Muscle of arm (tissue), 12 donors: ENCODE results near the gene PLCG2. TPM values are rescaled to one million over a fixed set of nuclear protein-coding genes. Genes with fewer than 3 reads are reported as not detected.
A peak's percentile ranks its signal among the peaks of the same experiment; 100 is the strongest.
"Not testable (repeated sequence)": the region's sequence is repeated elsewhere in the genome, so short reads cannot be mapped to it uniquely, and the experiment has no call there.

ENCODE experiments used
- DNase-seq: peaks from one replicate; pipeline ENCODE4 v3.0.0-alpha.2; 2013
- polyA plus RNA-seq, 12 donors: library from polyadenylated mRNA; unstranded; fragments of 120-200 nt; gene quantifications; one replicate each; pipeline ENCODE4 v1.2.1, GENCODE V29; 2013; ENCODE audit not compliant: insufficient read length in 12 of 12

The PLCG2 gene
- polyA plus RNA-seq, 12 donors = 5.2 to 11.9 (median 6.8) TPM; not detected in 2

DNA sequence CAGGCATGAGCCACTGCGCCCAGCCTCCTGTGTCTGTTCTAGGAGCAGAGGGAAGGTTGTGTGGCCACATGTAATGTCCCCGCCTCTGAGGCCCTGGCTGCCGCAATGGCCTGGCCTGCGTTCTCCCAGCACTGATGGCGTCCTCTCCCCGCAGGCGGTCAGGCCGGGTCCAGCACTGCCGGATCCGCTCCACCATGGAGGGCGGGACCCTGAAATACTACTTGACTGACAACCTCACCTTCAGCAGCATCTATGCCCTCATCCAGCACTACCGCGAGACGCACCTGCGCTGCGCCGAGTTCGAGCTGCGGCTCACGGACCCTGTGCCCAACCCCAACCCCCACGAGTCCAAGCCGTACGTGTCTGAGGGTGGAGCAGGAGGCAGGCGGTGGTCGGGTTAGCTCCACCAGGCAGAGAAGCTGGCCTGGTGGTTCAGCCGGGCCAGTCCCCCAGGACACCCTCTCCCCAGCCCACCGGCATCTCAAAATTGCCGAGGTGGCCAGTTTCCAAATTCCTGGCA, 131.3 kb downstream of the PLCG2 start:
- no peak for DNase-seq

DNA sequence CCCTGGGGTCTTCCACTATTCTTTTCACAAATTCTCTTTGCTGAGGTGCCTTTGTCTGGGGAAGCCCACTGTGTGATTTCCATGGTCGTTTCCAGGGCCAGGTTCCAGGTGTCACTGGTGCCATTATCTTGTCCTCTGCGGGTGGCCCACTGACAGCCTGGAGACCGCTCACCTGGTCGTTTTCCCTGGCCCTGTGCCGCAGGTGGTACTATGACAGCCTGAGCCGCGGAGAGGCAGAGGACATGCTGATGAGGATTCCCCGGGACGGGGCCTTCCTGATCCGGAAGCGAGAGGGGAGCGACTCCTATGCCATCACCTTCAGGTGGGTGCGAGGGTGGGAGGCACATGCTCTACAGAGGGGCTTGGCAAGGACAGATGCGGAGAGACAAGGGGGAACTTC, 133.3 kb downstream of the PLCG2 start:
- no peak for DNase-seq

DNA sequence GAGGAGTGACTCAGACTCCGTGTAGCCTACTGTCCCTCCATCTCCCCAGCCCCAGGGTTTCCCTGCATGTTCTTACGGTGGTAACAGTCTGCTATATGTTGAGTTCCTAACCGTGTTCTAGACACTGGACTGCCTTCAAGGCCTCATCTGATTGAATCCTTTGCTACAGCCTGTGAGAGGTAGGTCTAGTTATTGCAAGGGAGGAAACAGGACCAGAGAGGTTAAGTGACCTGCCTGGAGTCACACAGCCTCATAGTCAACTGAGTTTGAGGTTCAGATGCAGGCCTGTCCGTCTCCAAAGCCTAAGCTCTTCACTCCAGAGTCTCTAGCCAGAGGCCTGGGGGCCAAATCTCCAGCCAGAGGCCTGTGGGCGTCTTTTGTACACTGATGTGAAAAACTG, 134.1 kb downstream of the PLCG2 start:
- DNase-seq = no peak

DNA sequence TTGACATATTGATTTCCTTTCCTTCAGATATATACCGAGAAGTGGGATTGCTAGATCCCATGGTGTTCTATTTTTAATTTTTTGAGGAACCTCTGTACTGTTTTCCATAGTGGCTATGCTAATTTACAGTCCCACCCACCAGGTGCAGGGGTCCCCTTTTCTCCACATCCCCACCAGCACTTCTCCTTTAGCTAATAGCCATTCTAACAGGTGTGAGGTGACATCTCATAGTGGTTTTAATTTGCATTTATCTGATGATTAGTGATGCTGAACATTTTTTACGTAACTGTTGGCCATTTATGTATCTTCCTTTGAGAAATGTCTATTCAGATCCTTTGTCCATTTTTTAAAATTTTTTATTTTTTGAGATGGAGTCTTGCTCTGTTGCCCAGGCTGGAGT, 138.3 kb downstream of the PLCG2 start:
- DNase-seq = no peak

DNA sequence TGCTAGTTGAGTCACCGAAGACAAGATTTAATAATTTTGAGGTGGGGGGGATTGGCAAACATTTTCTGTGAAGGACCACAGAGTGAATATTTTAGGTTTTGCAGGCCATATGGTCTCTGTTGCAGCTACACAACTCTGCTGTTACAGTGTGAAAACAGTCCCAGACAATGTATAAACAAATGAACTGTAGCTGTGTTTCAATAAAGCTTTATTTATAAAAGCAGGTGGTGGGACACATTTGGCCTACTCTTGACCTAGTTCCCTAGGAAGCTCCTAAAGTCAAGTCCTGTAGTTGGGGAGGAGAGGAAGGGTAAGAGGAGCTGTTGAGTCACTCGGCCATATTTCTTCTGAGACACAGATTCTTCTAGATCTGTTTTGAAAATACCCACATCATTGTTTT, 139.8 kb downstream of the PLCG2 start:
- DNase-seq = no peak

DNA sequence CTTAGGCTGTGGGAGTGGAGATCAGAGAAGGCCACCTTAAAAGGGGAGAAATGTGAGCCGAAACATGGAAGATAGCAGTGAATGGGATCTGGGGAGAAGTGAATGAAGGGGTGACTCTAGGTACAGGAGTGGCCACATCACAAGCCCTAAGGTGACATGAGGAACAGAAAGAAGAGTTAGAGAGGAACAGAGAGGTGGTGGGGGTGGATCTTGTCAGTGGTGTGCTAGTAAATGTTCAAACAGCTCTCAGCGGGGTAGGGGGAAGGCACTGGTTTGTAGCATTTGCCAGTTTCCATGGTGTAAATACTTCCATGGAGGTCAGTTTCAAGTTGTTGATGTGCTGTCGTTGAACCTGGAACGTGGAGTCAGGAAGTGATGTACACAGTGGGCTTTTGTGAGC, 141.4 kb downstream of the PLCG2 start:
- DNase-seq = no peak

DNA sequence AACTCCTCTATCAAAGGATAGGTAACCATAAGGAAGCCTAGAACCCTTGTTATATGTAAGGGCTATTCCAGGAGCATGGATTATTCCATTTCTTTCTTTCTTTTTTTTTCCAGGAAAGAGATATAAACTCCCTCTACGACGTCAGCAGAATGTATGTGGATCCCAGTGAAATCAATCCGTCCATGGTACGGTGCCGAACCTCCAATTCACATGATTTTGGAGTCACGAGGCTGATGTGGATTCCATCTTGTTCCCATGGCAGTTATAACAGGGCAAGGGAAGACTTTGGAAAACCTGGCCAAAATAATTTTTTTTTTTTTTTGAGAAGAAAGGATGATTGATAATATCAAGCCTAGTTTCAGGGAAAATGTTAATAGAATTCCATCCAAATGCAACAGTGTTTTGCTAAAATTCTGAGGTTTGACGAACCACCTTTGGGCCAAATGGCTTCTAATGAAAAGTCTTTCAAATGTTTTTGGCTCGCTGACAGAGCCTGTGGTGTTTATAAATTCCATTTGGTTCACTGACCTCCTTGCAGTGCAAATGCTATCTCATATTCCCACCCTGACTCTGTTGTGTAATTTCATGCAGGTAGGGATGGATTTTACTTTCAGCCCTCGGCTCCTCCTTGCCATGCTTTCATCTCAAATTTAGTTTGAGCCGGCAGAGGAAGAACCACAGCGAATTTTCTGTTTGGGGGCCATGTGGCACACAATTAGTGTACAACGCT, 142.2 kb downstream of the PLCG2 start:
- DNase-seq = peak; percentile 45

DNA sequence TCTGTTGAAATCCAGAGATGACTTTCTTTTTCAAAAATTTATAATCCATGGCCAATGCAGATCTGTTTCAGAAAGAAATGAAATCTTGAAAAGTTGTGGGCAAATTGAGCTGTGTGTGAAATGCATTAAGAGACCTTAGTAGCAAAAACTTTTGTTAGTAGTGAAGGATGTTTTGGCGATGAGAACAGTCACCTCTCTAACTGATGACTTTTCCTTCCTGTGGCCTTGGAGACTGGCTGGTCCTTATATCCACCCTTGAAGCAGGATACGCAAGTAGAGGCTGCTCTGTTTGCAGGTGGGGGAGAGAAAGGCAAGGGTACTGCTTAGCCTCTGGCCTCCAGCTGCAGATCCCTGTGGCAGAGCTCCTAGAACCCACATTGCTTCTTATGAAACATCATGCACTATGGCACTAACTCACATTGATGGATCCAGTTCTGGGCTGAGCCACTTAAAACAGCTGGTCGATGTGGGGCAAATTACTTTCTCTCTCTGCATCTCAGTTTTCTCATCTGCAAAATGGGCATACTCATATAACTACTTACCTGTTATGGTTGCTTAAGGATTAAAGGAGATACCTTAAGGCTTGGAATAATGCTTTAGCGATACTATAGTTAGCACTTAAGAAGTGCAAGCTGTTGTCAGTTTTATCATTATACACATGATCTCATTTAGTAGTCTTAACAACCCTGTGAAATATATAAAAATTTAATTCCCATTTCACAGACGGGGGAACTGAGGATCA, 142.9 kb downstream of the PLCG2 start:
- peak; percentile 20 for DNase-seq

DNA sequence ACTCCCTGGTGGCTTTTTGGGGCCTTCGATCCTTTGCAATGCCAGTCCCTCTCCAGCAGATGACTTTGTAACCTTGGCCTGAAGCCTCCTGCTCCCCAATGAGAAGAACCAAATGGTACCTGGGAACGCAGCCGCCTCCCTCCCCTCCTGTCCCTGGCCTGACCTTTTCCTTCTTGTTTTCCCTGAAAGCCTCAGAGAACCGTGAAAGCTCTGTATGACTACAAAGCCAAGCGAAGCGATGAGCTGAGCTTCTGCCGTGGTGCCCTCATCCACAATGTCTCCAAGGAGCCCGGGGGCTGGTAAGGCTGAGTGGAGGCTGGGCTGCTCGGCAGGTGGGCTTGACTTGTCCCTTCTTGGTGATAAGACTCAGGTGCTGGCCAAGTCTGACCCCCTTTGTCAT, 144.2 kb downstream of the PLCG2 start:
- no peak for DNase-seq

DNA sequence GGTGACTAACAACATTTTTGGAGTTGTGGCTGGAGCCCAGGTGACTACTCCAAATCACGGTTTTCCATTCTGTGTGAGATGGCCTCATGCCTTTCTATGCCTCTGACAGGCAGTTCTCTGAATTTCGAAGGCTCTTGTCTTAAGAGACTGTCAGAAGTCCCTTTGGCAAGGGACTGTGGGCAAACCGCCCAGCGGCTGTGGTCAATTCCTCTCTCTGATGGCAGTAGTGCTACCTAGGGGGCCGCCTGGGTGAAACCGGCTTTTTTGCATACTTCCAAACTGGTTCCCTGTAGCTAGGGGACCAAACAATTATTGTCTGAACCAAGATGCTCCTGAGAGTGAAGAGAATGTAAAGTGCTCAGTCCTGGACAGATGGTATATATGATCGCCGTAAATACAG, 145.9 kb downstream of the PLCG2 start:
- DNase-seq = no peak

DNA sequence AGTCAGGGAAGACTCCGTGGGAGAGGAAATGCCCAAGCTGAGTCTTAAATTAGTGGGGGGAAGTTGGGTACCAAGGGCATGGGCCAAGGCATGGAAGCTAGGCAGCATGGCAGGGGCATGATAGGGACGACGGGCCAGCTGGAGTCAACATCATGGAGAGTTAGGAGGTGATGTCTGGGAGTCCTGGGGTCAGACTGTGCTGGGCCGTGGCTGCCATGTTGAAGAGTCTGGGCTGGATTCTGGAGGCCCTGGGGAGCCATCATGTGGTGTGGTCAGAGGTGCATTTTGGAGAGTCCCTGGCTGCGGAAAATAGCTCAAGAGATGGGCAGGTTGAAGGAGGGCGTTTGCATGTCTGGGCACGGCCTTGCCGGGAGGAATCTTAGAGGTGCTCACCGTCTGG, 146.9 kb downstream of the PLCG2 start:
- no peak for DNase-seq

DNA sequence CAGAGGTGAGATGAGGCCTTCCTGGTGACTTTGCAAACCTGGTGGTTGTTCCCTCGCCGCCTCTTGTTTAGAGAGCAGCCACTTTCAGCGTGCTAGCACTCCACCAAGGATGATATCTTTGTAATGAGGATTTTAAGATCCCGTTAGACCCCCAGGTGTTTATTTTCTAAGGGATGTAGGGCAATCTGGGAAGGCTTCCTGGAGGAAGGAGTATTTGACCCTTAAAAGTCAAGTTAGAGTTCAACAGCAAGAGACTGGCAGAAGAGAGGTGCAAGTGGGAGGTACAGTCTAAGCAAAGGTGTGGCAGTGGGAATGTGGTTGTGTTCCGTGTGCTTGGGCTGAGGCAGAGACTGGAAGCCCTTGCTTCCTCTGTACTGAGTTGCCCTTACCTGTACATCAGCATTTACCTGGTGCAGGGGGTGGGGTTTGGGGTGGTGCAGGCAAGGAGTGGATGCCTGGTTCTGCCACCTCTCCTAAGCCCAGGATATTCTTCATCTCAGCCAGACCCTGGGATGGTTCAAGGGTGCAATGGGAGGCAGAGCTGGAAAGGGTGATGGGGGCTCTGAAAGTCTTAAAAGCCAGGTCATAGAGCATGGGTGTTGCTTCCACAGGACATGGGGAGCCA, 148.6 kb downstream of the PLCG2 start:
- no peak for DNase-seq

DNA sequence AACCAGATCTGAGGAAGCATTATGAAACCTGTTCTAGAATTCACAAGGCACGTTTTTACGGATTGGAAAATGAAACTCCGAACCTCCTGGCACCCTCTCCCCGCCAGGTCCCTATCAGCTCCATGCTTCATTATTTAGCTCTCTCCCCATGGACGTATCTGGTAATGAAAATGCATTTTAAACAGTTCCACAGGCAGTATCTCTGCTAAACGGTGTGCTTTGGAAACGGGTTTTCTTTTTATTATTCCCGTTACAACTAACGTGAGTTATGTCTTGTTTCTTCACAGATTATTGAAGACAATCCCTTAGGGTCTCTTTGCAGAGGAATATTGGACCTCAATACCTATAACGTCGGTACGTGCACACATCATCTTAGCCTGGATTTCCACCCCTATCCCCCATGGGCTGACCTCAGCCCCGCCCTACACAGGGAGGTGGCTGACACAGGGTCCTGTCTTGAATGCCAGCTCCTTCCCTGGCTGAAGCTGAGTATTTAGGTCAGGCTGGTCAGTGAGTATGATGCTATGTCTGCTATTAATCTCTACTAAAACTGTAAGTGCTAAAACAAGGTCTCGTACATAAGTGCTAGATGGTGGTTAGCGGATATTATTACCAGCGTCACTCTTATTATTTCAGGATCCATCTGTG, 149.3 kb downstream of the PLCG2 start:
- no peak for DNase-seq

DNA sequence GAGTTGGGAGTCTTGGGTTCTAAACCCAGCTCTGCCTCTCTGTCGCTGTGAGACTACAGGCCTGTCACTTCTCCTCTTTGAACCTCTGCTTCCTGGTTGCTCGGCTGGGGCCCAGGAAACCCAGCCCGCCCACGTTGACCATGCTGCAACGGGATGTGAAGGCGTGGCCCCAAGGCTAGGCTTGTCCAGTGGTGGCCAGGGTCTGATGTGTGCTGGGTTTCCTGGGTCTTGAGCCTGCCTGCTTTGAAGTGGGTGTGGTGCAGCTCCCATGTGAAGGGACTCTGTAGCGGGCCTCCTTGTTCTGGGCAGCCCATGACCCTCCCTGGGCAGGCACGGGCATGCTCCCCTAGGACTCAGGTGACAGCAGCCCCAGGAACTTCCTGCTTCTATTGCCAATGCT, 149.9 kb downstream of the PLCG2 start:
- no peak for DNase-seq

DNA sequence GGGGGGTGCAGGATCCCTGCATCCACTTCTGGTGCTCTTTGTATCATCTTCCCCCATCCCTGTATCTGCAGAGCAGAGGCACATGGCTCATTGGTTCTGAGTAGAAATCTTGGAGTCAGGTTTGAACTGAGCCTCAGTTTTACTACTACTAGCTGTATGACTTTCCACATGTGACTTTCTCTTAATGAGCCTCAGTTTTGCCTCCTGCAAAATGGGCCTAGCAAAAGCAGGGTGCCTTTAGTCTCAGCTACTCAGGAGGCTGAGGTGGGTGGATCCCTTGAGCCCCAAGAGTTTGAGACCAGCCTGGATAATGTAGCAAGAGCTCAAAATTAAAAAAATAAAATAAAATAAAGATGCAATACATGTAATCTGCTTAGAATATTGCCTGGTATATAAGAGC, 150.8 kb downstream of the PLCG2 start:
- no peak for DNase-seq

DNA sequence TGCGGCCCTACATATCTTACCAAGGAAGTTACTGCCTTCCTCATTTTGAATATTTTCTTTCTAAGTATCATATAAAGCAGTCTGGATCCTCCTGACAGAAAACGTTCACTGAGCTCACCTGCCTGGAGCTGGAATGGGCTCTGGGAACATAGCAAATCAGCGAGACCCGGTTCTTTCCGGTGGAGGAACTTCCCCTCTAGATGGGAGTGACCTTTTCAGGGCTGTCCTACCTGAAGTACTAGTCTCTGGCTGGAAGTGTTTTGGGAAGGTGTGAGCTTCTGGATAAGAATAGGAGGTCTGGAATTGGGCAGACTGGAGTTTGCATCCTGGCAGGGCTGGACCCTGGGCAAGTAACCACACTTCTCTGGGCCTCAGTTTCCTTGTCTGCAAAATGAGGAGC, 152.8 kb downstream of the PLCG2 start:
- no peak for DNase-seq

DNA sequence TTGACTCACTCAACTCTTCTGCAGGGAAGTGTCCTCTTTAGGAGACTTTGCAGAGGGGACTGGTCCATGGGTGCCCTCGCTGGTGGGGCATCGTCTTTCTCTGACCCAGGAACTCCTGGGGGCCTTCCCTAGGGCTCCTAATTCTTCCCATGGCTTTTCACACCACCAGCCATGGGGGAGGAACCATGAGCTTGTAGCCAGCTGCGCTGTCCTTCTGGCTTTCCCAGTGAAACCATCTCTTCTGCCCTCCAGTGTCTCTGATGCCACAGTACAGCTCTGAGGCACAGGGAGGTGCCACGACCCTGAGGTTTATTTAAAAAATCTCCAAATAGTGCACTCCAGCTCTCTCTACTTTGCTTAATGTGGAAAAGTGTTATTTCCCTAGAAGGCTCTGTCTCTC, 153.6 kb downstream of the PLCG2 start:
- DNase-seq = no peak

DNA sequence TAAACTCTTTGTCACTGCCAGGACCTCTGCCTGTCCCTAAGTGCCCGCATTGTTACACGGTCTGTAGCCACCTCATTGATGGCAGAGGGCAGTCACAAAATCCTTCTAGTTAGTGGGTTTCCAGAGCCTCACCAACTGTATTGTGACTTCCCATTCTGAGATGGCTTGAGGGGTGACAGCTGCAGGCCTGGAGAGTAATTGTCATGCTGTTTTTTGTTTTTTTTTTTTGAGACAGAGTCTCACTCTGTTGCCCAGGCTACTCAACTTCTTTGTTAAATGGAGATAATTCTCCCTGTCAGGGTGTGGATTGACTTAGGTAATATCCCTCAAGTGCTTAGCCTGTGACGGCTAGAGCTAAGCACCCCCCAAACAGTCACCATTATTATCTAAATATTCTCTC, 154.3 kb downstream of the PLCG2 start:
- no peak for DNase-seq

DNA sequence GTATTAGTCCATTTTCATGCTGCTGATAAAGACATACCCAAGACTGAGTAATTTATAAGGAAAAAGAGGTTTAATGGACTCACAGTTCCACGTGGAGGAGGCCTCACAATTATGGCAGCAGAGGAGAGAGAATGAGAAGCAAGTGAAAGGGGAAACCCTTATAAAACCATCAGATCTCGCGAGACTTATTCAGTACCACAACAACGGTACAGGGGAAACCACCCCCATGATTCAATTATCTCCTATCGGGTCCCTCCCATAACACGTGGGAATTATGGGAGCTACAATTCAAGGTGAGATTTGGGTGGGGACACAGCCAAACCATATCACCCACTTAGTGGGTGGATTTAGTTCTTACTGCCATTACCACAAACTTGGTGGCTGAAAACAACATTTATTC, 155.6 kb downstream of the PLCG2 start:
- not testable (repeated sequence) for DNase-seq

DNA sequence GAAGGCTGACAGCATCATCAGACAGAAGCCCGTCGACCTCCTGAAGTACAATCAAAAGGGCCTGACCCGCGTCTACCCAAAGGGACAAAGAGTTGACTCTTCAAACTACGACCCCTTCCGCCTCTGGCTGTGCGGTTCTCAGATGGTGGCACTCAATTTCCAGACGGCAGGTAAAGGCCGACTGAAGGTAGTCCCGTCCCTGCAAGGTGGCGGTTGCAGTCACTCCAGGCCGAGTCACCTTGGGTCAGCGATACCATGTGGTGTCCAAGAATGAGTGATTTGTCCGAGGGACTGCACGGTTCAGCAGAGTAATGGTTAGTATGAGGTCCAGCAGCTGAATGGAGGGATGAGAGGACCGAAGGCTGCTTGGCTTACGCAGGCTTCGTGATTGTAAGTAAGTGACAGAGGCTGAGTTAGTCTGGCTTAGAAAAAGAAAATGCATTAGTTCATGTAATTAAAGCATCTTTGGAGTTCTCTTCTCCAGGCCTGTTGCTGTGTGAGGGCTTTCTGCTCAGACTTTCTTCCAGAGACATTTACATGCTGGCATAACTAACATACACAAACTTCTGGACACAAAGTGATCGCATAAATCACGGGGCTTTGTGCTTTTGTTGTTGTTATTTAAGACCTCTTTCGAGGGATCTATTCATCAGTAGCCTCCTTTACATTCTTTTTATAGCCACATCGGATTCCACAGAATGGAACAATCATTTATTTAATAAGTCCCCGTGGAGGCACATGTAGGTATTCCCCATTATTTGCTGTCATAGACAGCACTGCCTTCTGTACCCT, 157.3 kb downstream of the PLCG2 start:
- DNase-seq = no peak

DNA sequence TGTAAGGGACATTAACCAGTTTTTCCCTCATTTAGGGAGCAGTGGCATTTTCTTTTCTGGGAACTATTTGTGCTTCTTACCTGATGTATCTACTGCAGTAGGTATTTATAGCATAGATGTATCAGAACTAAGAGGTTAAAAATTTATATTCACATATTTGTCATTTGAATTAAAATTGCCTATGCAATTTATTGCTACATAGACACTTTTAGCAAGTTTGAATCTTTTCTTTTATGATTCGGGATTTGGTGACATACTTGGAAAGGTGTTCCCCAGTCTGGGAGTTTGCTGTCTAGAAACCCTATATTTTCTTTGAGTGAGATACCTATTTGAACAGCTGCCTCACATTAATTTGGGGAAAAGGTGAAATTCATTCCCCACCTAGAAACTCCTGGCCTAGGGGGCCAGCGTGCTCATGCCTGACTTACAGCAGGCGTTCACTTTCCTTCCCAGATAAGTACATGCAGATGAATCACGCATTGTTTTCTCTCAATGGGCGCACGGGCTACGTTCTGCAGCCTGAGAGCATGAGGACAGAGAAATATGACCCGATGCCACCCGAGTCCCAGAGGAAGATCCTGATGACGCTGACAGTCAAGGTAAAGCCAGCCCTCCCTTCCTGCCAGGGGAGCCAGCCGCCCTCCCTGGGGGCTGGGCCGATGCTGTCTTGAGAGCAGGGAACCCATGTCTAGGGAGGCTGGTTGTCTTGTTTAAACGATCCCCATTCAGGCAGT, 158.4 kb downstream of the PLCG2 start:
- no peak for DNase-seq
